OCI-LY7 (cell line): ENCODE measurements around the gene TGM5.

Experiments used
- EZH2phosphoT487 ChIP-seq: fragments of 200-600 bp; sonication (generic); IDR thresholded peaks from 2 replicates; pipeline ENCODE4 v1.6.1; 2018; ENCODE audit warnings: low read depth, borderline replicate concordance, mild to moderate bottlenecking, mixed run types, antibody characterized with exemption, low read length, moderate library complexity, mixed read lengths
- TF ChIP-seq, protein P1 (sequence below): fragments of 200-600 bp; sonication (generic); conservative IDR thresholded peaks from 2 replicates; pipeline ENCODE4 v1.5.1; 2014; ENCODE audit warnings: mild to moderate bottlenecking, antibody characterized with exemption, low read length, moderate library complexity, mixed read lengths

DNA sequence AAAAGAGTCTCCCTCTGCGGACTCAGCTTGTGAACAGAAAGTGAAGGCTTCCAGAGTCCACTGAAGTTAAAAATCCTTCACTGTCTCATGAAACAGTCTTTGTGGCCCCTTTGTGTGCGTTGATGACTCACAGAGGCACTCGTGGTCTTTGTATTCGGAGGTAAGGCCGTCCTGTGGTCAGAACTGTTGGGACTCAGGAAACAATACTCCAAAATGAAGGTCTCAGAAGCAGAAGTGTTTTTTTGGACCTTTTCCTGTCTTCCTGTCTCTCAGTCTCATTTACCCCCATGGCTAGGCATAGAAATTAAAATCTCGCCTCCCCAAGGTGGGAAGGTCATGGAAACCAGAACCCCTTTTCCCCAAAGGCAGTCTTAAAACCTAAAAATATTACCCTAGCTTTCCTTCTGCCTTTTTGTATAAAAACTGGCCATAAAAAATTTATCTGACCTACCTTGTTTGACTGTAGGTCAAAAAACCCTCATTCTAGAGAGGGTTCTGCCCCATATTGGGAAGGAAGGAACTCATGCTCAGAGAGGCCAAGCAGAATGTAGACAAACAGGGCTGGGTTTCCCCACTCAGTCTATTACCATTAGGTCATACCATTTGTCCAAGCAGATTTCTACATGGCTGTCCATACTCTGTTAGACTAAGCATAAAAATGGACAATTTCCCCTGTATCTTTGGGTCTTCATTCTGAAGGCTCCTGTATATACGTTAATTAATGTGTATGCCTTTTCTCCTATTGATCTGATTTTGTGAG, 26.8 kb downstream of the TGM5 start:
- TF ChIP-seq, protein P1, sequence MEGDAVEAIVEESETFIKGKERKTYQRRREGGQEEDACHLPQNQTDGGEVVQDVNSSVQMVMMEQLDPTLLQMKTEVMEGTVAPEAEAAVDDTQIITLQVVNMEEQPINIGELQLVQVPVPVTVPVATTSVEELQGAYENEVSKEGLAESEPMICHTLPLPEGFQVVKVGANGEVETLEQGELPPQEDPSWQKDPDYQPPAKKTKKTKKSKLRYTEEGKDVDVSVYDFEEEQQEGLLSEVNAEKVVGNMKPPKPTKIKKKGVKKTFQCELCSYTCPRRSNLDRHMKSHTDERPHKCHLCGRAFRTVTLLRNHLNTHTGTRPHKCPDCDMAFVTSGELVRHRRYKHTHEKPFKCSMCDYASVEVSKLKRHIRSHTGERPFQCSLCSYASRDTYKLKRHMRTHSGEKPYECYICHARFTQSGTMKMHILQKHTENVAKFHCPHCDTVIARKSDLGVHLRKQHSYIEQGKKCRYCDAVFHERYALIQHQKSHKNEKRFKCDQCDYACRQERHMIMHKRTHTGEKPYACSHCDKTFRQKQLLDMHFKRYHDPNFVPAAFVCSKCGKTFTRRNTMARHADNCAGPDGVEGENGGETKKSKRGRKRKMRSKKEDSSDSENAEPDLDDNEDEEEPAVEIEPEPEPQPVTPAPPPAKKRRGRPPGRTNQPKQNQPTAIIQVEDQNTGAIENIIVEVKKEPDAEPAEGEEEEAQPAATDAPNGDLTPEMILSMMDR = no peak
- TF ChIP-seq EZH2phosphoT487 = no peak
